PC-9 (cell line): ENCODE measurements around the gene UNC5C. TPM values are rescaled to one million over a fixed set of nuclear protein-coding genes. Genes with fewer than 3 reads are reported as not detected.

Experiments used
- BruUV-seq: library from RNA; stranded (reverse); fragments of 400-500 nt; replicated peaks from 2 replicates; lab custom pipeline; 2021; lab: Mats Ljungman, UMichigan
- CTCF ChIA-PET: fragments of 300-600 bp; sonication (Branson Sonifier 250); formaldehyde crosslinking; loops from one replicate; lab custom pipeline; 2022; ENCODE audit warnings: antibody characterized with exemption; lab: Charles Lee
- POLR2A ChIA-PET: fragments of 300-600 bp; sonication (Branson Sonifier 250); formaldehyde crosslinking; loops from one replicate; lab custom pipeline; 2022; ENCODE audit warnings: antibody characterized with exemption; ENCODE audit not compliant: unreplicated experiment; lab: Charles Lee
- DNase-seq, 2 experiments: peaks; one replicate each; pipeline versions ENCODE4 v3.0.0 to v3.0.0-alpha.2; 2015 to 2022; ENCODE audit warnings: mixed read lengths in 1 of 2
- H2AFZ ChIP-seq: fragments of 200-600 bp; sonication (generic); 2 replicates; pipeline ENCODE4 v1.8.1; 2017; ENCODE audit warnings: antibody characterized with exemption
- H3F3A ChIP-seq: fragments of 200-600 bp; sonication (generic); 2 replicates; pipeline ENCODE4 v1.8.1; 2017; ENCODE audit warnings: antibody characterized with exemption, mild to moderate bottlenecking, low read depth; ENCODE audit not compliant: insufficient read depth
- H3K27ac ChIP-seq: fragments of 200-600 bp; sonication (generic); 2 replicates; pipeline ENCODE4 v1.6.1; 2016; ENCODE audit warnings: mixed run types
- H3K27me3 ChIP-seq: fragments of 200-600 bp; sonication (generic); 2 replicates; pipeline ENCODE4 v1.6.1; 2016; ENCODE audit warnings: low read depth, mixed run types; ENCODE audit not compliant: insufficient read depth
- H3K36me3 ChIP-seq: fragments of 200-600 bp; sonication (generic); 2 replicates; pipeline ENCODE4 v1.6.1; 2016; ENCODE audit warnings: low read depth, mixed run types
- H3K4me1 ChIP-seq: fragments of 200-600 bp; sonication (generic); replicated peaks from 2 replicates; pipeline ENCODE4 v1.6.1; 2016; ENCODE audit warnings: mixed run types; ENCODE audit not compliant: insufficient read depth
- H3K4me2 ChIP-seq: fragments of 200-600 bp; sonication (generic); 2 replicates; pipeline ENCODE4 v1.6.1; 2017; ENCODE audit warnings: mixed run types
- H3K4me3 ChIP-seq: fragments of 200-600 bp; sonication (generic); 2 replicates; pipeline ENCODE4 v1.6.1; 2016; ENCODE audit warnings: mixed run types
- H3K79me2 ChIP-seq: fragments of 200-600 bp; sonication (generic); 2 replicates; pipeline ENCODE4 v1.6.1; 2017; ENCODE audit warnings: low read depth, mixed run types
- H3K9me2 ChIP-seq: fragments of 200-600 bp; sonication (generic); 2 replicates; pipeline ENCODE4 v1.8.1; 2017; ENCODE audit warnings: mild to moderate bottlenecking; ENCODE audit not compliant: insufficient read depth
- H3K9me3 ChIP-seq: fragments of 200-600 bp; sonication (generic); 2 replicates; pipeline ENCODE4 v1.8.1; 2016; ENCODE audit warnings: low read depth; ENCODE audit not compliant: insufficient read depth
- H4K20me1 ChIP-seq: fragments of 200-600 bp; sonication (generic); 2 replicates; pipeline ENCODE4 v1.8.1; 2017; ENCODE audit not compliant: insufficient read depth
- CTCF ChIP-seq: fragments of 200-600 bp; sonication (generic); conservative IDR thresholded peaks from 2 replicates; pipeline ENCODE4 v1.6.1; 2017; ENCODE audit warnings: mixed run types, antibody characterized with exemption, mild to moderate bottlenecking, moderate library complexity
- EZH2 ChIP-seq: fragments of 200-600 bp; sonication (generic); IDR thresholded peaks from 2 replicates; pipeline ENCODE4 v1.8.0; 2017; ENCODE audit warnings: antibody characterized with exemption, low read depth
- intact Hi-C: fragments of 100-400 bp; cut with micrococcal nuclease; formaldehyde crosslinking; loops from one replicate; pipeline ENCODE4 v1.10.0; 2022; ENCODE audit not compliant: unreplicated experiment
- total RNA-seq: library from RNA; stranded (reverse); gene quantifications from 2 replicates; pipeline ENCODE4 v1.2.3, GENCODE V29; 2021

Gene UNC5C
- total RNA-seq, 1 experiment from 2014 or later, result not detected

GRCh38 chr4:95431678-95432077 is 117.1 kb downstream of the UNC5C start:
- H4K20me1 ChIP-seq, result no peaks in the 10 kb centered on the region
- no peaks in the 10 kb centered on the region for H3K79me2 ChIP-seq
- TF ChIP-seq EZH2, result no peak
- no peak for TF ChIP-seq CTCF
- H3K9me2 ChIP-seq, result no peaks in the 10 kb centered on the region
- no peak overlapping the region for H3K4me3 ChIP-seq
- DNase-seq, result no peak
- no peaks in the 10 kb centered on the region for H3K27me3 ChIP-seq
- POLR2A ChIA-PET, result no interaction called here
- H3K27ac ChIP-seq, result no peak overlapping the region
- no peaks in the 10 kb centered on the region for H3F3A ChIP-seq
- no peaks in the 10 kb centered on the region for H3K4me1 ChIP-seq
- H3K36me3 ChIP-seq, result no peaks in the 10 kb centered on the region
- H3K9me3 ChIP-seq, result no peaks in the 10 kb centered on the region
- intact Hi-C loops, result no loop called here
- CTCF ChIA-PET, result no interaction called here
- H2AFZ ChIP-seq, result no peak overlapping the region
- H3K4me2 ChIP-seq, result no peak overlapping the region
- BruUV-seq, result no TSS peak

DNA sequence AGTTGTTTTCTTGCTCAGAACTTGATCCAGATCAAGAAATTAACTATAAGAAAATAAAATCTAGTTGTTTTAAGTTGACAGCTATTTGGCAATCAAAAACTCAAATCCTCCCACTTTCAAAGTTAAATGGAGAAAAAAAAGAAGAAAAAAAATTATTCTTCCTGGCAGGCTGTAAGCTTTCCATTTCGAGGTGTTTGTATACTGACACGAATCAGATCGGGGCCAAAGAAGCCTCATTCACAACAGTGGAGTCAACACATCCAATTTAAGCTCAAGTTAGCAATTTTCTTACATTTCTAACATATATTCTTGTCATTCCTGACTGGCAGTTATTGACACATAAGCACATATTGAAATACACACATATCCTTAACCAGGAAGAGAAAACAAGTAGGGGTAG is 119.4 kb downstream of the UNC5C start:
- TF ChIP-seq EZH2 (no peak), CTCF (no peak)
- no TSS peak for BruUV-seq
- no peaks in the 10 kb centered on the region for H4K20me1 ChIP-seq
- no peak overlapping the region for H3K27ac ChIP-seq
- no peak for DNase-seq
- no peaks in the 10 kb centered on the region for H3K36me3 ChIP-seq
- no peak overlapping the region for H2AFZ ChIP-seq
- ChIA-PET CTCF (no interaction called here), POLR2A (no interaction called here)
- no peaks in the 10 kb centered on the region for H3K9me3 ChIP-seq
- H3K9me2 ChIP-seq, result no peaks in the 10 kb centered on the region
- H3K79me2 ChIP-seq, result no peaks in the 10 kb centered on the region
- intact Hi-C loops, result no loop called here
- H3K4me1 ChIP-seq, result no peaks in the 10 kb centered on the region
- H3K4me3 ChIP-seq, result no peak overlapping the region
- no peaks in the 10 kb centered on the region for H3K27me3 ChIP-seq
- no peaks in the 10 kb centered on the region for H3F3A ChIP-seq
- no peak overlapping the region for H3K4me2 ChIP-seq

GRCh38 chr4:95428291-95429070 is 120.3 kb downstream of the UNC5C start:
- Histone ChIP-seq H3K9me2 (no peaks in the 10 kb centered on the region), H3K4me1 (no peaks in the 10 kb centered on the region), H2AFZ (no peak overlapping the region), H3K4me3 (no peak overlapping the region), H3K27me3 (no peaks in the 10 kb centered on the region), H3K27ac (no peak overlapping the region), H4K20me1 (no peaks in the 10 kb centered on the region), H3K36me3 (no peaks in the 10 kb centered on the region), H3K4me2 (no peak overlapping the region), H3K79me2 (no peaks in the 10 kb centered on the region), H3K9me3 (no peaks in the 10 kb centered on the region), H3F3A (no peaks in the 10 kb centered on the region)
- ChIA-PET CTCF (no interaction called here), POLR2A (no interaction called here)
- intact Hi-C loops, result no loop called here
- no TSS peak for BruUV-seq
- TF ChIP-seq CTCF (no peak), EZH2 (no peak)
- DNase-seq, result no peak
